NOMO-1 treated with DMSO at 0.1 percent for 48 hours (cell line): ENCODE measurements around the gene MRTFB.

Source experiments
- DNase-seq: peaks from one replicate; lab custom pipeline; 2025; ENCODE audit not compliant: unreplicated experiment; lab: John Stamatoyannopoulos, UW

The MRTFB gene

GRCh38 chr16:14283786-14284185, 212.7 kb downstream of the MRTFB start:
- DNase-seq: no peak

- DNase-seq: no peak
Measured at GRCh38 chr16:14284371-14284770, 213.3 kb downstream of the MRTFB start.

- DNase-seq: peak; percentile 51
Measured at GRCh38 chr16:14284930-14285512, 213.9 kb downstream of the MRTFB start.

GRCh38 chr16:14285513-14286367, 214.6 kb downstream of the MRTFB start:
- peak; percentile 86 for DNase-seq

- DNase-seq: peak; percentile 12
Measured at GRCh38 chr16:14286368-14287230, 215.5 kb downstream of the MRTFB start.

- DNase-seq: peak; percentile 15
Measured at GRCh38 chr16:14289692-14290340, 218.7 kb downstream of the MRTFB start.

- no peak for DNase-seq
Measured at GRCh38 chr16:14291286-14291685, 220.2 kb downstream of the MRTFB start.

GRCh38 chr16:14292051-14292825, 221.1 kb downstream of the MRTFB start:
- peak; percentile 21 for DNase-seq

- no peak for DNase-seq
Measured at GRCh38 chr16:14296663-14297062, 225.5 kb downstream of the MRTFB start.

GRCh38 chr16:14298374-14299122, 227.4 kb downstream of the MRTFB start:
- no peak for DNase-seq

- DNase-seq: peak; percentile 68
Measured at GRCh38 chr16:14300705-14301168, 229.6 kb downstream of the MRTFB start.

GRCh38 chr16:14301169-14302030, 230.3 kb downstream of the MRTFB start:
- DNase-seq: no peak

GRCh38 chr16:14302031-14302398, 230.9 kb downstream of the MRTFB start:
- DNase-seq: peak; percentile 9

- no peak for DNase-seq
Measured at GRCh38 chr16:14302399-14303181, 231.5 kb downstream of the MRTFB start.

- DNase-seq: no peak
Measured at GRCh38 chr16:14303182-14303618, 232.1 kb downstream of the MRTFB start.

GRCh38 chr16:14303639-14304394, 232.7 kb downstream of the MRTFB start:
- DNase-seq: no peak

GRCh38 chr16:14304891-14305460, 233.9 kb downstream of the MRTFB start:
- no peak for DNase-seq
